Smooth muscle cell of trachea (primary cell): ENCODE measurements around the gene TYRP1. TPM values are rescaled to one million over a fixed set of nuclear protein-coding genes. Genes with fewer than 3 reads are reported as not detected.

ENCODE experiments used
- total RNA-seq: library from RNA; depleted of rRNA; stranded (reverse); fragments of >200 nt; gene quantifications from 2 replicates; pipeline ENCODE4 v1.2.1, GENCODE V29; 2014

The TYRP1 gene
- not detected in 2 replicates for total RNA-seq

GRCh38 chr9:12693141-12693540 lies at the start of gene TYRP1:
TYRP1 (plus strand) TSS chr9:12693385; CDS start chr9:12693997, 612 bp downstream.

Other genes with a start within 250 kb of the TYRP1 start
- gene LURAP1L, start 81.6 kb downstream of the TYRP1 start, total RNA-seq, result 41.6 and 63.7 TPM in 2 replicates